GM12865 (cell line): ENCODE measurements around the gene FUT9.

Source experiments
- DNase-seq: peaks from one replicate; pipeline ENCODE4 v3.0.0; 2010; ENCODE audit warnings: low read depth
- H3K4me3 ChIP-seq: 2 replicates; pipeline ENCODE4 v1.5.1; 2011; ENCODE audit warnings: mild to moderate bottlenecking, low read depth, low read length, control low read depth
- TF ChIP-seq, protein P1 (sequence below): IDR thresholded peaks from 2 replicates; pipeline ENCODE4 v1.5.1; 2011; ENCODE audit warnings: low read length, control low read depth, low read depth, inconsistent platforms; ENCODE audit not compliant: insufficient read depth; ENCODE audit errors: missing control alignments

Gene FUT9

DNA sequence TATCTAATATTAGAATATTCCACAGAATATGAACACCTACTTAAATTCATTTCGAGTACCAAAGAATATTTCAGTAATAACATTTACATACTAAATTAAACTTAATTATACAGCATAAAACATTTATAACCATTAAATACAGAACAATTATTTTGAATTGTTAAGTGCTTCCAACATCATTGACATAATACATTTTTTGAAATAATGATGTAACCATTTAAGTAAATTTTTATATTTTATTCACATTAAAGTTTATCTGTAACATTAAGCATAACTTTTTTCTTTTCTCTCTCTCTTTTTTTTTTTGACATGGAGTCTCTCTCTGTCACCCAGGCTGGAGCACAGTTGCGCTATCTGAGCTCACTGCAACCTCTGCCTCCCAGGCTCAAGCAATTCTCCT is 44.5 kb downstream of the FUT9 start:
- DNase-seq, result no peak
- TF ChIP-seq, protein P1, sequence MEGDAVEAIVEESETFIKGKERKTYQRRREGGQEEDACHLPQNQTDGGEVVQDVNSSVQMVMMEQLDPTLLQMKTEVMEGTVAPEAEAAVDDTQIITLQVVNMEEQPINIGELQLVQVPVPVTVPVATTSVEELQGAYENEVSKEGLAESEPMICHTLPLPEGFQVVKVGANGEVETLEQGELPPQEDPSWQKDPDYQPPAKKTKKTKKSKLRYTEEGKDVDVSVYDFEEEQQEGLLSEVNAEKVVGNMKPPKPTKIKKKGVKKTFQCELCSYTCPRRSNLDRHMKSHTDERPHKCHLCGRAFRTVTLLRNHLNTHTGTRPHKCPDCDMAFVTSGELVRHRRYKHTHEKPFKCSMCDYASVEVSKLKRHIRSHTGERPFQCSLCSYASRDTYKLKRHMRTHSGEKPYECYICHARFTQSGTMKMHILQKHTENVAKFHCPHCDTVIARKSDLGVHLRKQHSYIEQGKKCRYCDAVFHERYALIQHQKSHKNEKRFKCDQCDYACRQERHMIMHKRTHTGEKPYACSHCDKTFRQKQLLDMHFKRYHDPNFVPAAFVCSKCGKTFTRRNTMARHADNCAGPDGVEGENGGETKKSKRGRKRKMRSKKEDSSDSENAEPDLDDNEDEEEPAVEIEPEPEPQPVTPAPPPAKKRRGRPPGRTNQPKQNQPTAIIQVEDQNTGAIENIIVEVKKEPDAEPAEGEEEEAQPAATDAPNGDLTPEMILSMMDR, result no peak
- H3K4me3 ChIP-seq, result no peak overlapping the region

DNA sequence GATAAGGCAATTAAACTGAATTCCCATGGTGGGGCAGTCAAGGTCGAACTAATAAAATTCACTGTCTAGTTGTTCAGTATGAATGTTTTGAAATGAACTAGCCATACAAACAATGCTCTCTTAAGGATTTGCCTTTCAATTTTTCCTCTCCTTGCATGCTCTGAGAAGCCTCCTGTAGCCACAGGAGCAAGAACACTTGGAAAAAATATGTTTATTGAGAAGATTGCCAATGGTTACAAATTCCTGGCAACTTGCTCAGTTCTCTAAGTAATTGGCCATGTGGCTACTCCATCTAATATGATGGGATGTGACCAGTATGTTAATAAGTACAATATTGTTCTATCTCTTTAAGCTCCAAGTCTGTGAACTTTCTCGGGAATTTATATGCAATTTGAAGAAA is 49.4 kb downstream of the FUT9 start:
- DNase-seq, result no peak
- no peak overlapping the region for H3K4me3 ChIP-seq
- TF ChIP-seq, protein P1, result no peak

DNA sequence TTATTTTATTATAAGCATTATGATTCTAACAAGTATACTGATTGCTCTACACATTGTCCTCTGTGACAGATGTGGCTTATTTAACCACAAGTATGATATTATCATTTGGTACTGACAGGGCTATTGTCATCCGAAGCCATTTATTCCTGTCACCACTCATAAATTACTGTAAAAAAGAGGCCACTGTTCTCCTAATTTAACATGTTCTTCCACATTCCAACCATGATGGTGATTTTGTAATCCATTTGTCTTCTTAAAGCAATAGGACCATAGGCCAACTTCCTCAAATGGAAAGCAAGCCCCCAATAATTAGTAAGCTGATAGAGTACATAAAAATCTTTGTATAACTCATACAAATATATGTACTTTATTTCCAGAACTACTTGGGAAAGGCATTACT is 50.6 kb downstream of the FUT9 start:
- TF ChIP-seq, protein P1, result no peak
- no peak overlapping the region for H3K4me3 ChIP-seq
- DNase-seq, result no peak

DNA sequence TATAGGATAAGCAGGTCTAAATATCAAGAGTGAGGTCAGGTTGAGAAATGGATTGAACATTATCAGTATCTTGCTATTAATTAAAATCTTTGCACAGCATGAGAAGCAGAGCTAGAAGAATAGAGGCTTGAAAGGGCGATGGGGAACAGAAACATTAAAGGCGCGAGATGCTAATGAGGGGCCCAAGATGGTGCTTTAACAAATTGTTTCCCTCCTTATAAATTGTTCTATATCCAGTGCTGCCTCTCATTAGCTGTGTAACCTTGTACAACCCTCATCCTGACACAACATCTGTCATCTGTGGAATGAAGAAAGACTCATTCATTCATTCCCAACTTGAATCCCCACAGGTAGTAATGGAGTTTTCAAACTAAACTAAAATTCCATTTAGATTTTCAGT is 57.8 kb downstream of the FUT9 start:
- DNase-seq, result no peak
- TF ChIP-seq, protein P1, result no peak
- no peak overlapping the region for H3K4me3 ChIP-seq

DNA sequence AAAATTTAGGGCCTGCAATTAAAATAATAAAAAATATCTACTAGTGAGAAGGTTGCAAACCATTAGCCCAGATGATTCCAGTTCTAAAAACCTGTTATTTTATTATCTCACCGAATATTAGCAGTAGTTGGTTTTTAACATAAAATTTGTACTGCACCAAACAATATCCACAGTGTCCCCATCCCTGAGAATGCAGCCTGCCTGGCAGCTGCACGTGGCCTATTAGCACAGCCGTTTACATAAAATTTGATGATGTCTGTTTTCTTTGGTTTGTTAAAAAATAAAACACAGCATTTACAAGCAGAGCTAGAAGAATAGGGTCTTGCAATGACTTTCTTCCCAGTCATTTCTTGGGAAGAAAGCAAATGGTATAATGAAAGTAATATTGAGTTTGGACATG is 58.2 kb downstream of the FUT9 start:
- no peak for DNase-seq
- no peak overlapping the region for H3K4me3 ChIP-seq
- TF ChIP-seq, protein P1, result no peak

DNA sequence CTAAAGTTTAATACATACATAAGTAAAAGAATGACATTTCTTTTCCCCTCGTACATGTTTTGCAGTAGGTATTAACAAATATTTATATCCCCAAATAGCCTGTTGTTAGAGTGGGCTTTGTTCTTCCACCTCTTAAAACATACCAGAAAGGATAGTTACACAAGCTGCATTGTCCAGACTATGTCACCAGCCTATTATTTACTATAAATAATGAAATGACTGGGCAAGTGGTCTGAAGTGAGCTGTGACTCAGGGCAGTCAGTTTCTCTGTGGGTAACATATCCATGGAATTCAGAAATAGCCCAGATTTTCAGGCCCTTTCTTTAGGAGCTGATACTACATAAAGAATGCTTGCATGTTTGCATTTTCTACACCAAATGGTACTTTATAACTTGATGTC is 60.1 kb downstream of the FUT9 start:
- DNase-seq, result no peak
- TF ChIP-seq, protein P1, result no peak
- H3K4me3 ChIP-seq, result no peak overlapping the region

DNA sequence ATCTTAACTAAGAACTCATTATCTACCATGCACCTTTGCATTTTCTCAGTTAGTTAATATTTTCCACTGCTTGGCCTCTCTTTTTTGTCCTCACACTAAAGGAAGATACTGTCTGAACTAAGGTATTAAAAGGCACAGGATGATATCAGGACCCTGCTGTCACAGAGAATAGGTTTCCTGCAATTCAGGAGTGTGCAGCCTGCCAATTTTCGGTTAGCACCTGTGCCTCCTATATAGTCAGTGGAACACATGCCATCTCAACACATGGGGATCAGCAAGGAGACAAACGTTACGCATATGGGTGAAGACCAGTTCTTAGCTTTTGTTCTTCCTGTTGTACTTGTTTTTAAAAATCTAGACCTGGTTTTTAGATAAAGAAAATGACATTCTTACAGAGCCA is 71.0 kb downstream of the FUT9 start:
- no peak overlapping the region for H3K4me3 ChIP-seq
- TF ChIP-seq, protein P1, result no peak
- no peak for DNase-seq
